OCI-LY7 (cell line): ENCODE measurements around the gene SKIC3.

Source experiments
- CTCF ChIP-seq: fragments of 200-600 bp; sonication (generic); conservative IDR thresholded peaks from 2 replicates; pipeline ENCODE4 v1.5.1; 2014; ENCODE audit warnings: mild to moderate bottlenecking, antibody characterized with exemption, low read length, moderate library complexity, mixed read lengths
- EZH2phosphoT487 ChIP-seq: fragments of 200-600 bp; sonication (generic); IDR thresholded peaks from 2 replicates; pipeline ENCODE4 v1.6.1; 2018; ENCODE audit warnings: low read depth, borderline replicate concordance, mild to moderate bottlenecking, mixed run types, antibody characterized with exemption, low read length, moderate library complexity, mixed read lengths

GRCh38 chr5:95518417-95518816 is 36.4 kb downstream of the SKIC3 start:
- no peak for TF ChIP-seq CTCF
- no peak for TF ChIP-seq EZH2phosphoT487
